Endodermal cell (in vitro differentiated cells): ENCODE measurements around the gene ZNF280D. TPM values are rescaled to one million over a fixed set of nuclear protein-coding genes. Genes with fewer than 3 reads are reported as not detected.

Source experiments
- DNase-seq: peaks from one replicate; pipeline ENCODE4 v3.0.0-alpha.2; 2017
- H3K27ac ChIP-seq: 2 replicates; pipeline ENCODE4 v1.5.1; 2013; ENCODE audit warnings: mild to moderate bottlenecking, low read depth, low read length, moderate library complexity
- H3K27me3 ChIP-seq: 2 replicates; pipeline ENCODE4 v1.6.1; 2013; ENCODE audit warnings: mild to moderate bottlenecking, low read length, moderate library complexity; ENCODE audit not compliant: insufficient read depth, control insufficient read depth, poor library complexity, severe bottlenecking
- H3K36me3 ChIP-seq: 2 replicates; pipeline ENCODE4 v1.7.0; 2013; ENCODE audit warnings: mild to moderate bottlenecking, low read length, moderate library complexity; ENCODE audit not compliant: control insufficient read depth, insufficient read depth
- H3K4me1 ChIP-seq: one replicate; pipeline ENCODE4 v1.7.0; 2013; ENCODE audit warnings: low read length; ENCODE audit not compliant: control insufficient read depth, insufficient read depth
- H3K4me3 ChIP-seq: 2 replicates; pipeline ENCODE4 v1.5.1; 2013; ENCODE audit warnings: mild to moderate bottlenecking, low read length, moderate library complexity
- H3K9ac ChIP-seq: 2 replicates; pipeline ENCODE4 v1.6.1; 2013; ENCODE audit warnings: mild to moderate bottlenecking, low read length, moderate library complexity; ENCODE audit not compliant: poor library complexity, severe bottlenecking; ENCODE audit errors: extremely low read depth
- H3K9me3 ChIP-seq: 2 replicates; pipeline ENCODE4 v1.6.1; 2013; ENCODE audit warnings: mild to moderate bottlenecking, low read length, moderate library complexity; ENCODE audit not compliant: control insufficient read depth
- H3K27ac Mint-ChIP-seq: 2 replicates; pipeline ENCODE4 v1.8.0; 2020; ENCODE audit warnings: mixed read lengths
- H3K27me3 Mint-ChIP-seq: 2 replicates; pipeline ENCODE4 v1.8.0; 2021; ENCODE audit warnings: mild to moderate bottlenecking, mixed read lengths; ENCODE audit not compliant: insufficient read depth
- H3K36me3 Mint-ChIP-seq: 2 replicates; pipeline ENCODE4 v1.8.0; 2020; ENCODE audit warnings: low read depth, mixed read lengths
- H3K4me1 Mint-ChIP-seq: 2 replicates; pipeline ENCODE4 v1.8.0; 2020; ENCODE audit warnings: mixed read lengths
- H3K4me3 Mint-ChIP-seq: 2 replicates; pipeline ENCODE4 v1.8.0; 2020; ENCODE audit warnings: mild to moderate bottlenecking, moderate library complexity, mixed read lengths
- H3K9me3 Mint-ChIP-seq: 2 replicates; pipeline ENCODE4 v1.8.0; 2020; ENCODE audit warnings: mild to moderate bottlenecking, mixed read lengths
- WGBS, 2 experiments: methylation state at CpG; one replicate each; pipeline versions ENCODE4 v1.1.5 to v1.1.7; 2013; ENCODE audit warnings: missing lambda C conversion rate in 2 of 2, mixed read lengths in 1 of 2; ENCODE audit not compliant: insufficient coverage in 1 of 2, insufficient read length in 1 of 2; 5-methylcytosine and 5-hydroxymethylcytosine counted together
- total RNA-seq, 2 donors: library from RNA; stranded (reverse); fragmentation: NEBNext Ultra II Directional in 1 of 2; extraction: Animal tissue kit (Norgen Biotek cat#: 25700) in 1 of 2; gene quantifications; 2 replicates in 1 of 2; 3 replicates in 1 of 2; pipeline ENCODE4 v1.2.1, GENCODE V29; 2021
- TF ChIP-seq, protein P1 (sequence below): fragments of 200-600 bp; sonication (generic); conservative IDR thresholded peaks from 2 replicates; pipeline ENCODE4 v1.5.0; 2021; ENCODE audit warnings: antibody characterized with exemption, mild to moderate bottlenecking

Gene ZNF280D
- total RNA-seq, 2 donors from 2014 or later, result 22.0 to 35.1 TPM

- no peaks in the 10 kb centered on the region for H3K36me3 ChIP-seq
- peak overlapping the region; percentile 95 for H3K27ac Mint-ChIP-seq
- no peak for DNase-seq
- peaks cover 4% of the 10 kb centered on the region for H3K27me3 Mint-ChIP-seq
- H3K27me3 ChIP-seq, result no peaks in the 10 kb centered on the region
- peaks cover 7% of the 10 kb centered on the region for H3K4me1 ChIP-seq
- peaks cover 26% of the 10 kb centered on the region for H3K4me1 Mint-ChIP-seq
- H3K9me3 Mint-ChIP-seq, result peaks cover 28% of the 10 kb centered on the region
- peak overlapping the region; percentile 72 for H3K4me3 Mint-ChIP-seq
- TF ChIP-seq, protein P1, sequence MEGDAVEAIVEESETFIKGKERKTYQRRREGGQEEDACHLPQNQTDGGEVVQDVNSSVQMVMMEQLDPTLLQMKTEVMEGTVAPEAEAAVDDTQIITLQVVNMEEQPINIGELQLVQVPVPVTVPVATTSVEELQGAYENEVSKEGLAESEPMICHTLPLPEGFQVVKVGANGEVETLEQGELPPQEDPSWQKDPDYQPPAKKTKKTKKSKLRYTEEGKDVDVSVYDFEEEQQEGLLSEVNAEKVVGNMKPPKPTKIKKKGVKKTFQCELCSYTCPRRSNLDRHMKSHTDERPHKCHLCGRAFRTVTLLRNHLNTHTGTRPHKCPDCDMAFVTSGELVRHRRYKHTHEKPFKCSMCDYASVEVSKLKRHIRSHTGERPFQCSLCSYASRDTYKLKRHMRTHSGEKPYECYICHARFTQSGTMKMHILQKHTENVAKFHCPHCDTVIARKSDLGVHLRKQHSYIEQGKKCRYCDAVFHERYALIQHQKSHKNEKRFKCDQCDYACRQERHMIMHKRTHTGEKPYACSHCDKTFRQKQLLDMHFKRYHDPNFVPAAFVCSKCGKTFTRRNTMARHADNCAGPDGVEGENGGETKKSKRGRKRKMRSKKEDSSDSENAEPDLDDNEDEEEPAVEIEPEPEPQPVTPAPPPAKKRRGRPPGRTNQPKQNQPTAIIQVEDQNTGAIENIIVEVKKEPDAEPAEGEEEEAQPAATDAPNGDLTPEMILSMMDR, result no peak
- H3K36me3 Mint-ChIP-seq, result peaks cover 2% of the 10 kb centered on the region
- H3K27ac ChIP-seq, result peak overlapping the region; percentile 89
- WGBS, 2 experiments, result 8 to 76% methylated on average over 3 to 8 of the region's 8 CpGs
- H3K9me3 ChIP-seq, result peaks cover 25% of the 10 kb centered on the region
- no peak overlapping the region for H3K9ac ChIP-seq
- H3K4me3 ChIP-seq, result peak overlapping the region; percentile 47
Measured at GRCh38 chr15:56732886-56733135, 498 bp downstream of the ZNF280D start.

DNA sequence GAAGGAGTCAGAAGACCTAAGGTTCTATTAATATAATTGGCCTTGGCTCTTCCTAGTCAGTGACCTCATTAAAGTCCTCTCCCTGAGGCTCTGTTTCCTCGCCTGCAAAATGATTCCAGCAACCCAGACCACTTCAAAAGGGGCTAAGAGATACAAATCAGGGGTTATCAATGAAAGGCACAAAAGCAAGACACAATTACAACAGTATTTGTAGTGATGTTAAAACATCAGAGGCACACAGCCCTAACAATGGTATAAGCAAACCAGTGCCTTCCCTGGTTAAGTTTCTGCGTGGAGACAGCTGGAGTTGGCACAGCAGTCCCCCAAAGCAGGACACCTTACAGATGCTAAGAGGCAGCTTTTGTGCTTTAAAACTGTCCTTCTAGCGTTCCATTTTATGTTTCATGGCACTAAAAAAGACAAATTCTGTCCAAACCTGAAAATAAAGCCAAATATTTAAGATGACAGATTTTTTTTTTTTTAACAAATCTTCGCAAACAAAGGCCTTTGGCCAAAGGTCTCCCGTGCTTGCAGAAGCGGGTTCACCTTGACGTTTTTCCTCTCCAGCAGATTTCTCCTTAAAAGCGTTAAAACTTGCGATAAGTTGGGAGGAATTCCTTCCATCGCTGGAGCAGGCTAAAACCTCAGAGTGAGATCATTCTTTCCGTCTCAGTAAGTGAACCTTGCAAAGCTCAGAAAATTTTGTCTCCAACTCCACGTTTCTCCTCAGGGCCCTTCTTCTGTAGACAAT lies 999 bp downstream of the ZNF280D start:
- H3K9ac ChIP-seq, result no peak overlapping the region
- H3K27ac ChIP-seq, result peak overlapping the region; percentile 89
- 70 to 73% methylated on average over 9 to 12 of the region's 12 CpGs for whole genome bisulfite sequencing, 2 experiments
- peak overlapping the region; percentile 47 for H3K4me3 ChIP-seq
- Mint-ChIP-seq H3K4me1 (peaks cover 26% of the 10 kb centered on the region), H3K4me3 (peak overlapping the region; percentile 72), H3K9me3 (peaks cover 28% of the 10 kb centered on the region), H3K27ac (peak overlapping the region; percentile 95), H3K27me3 (peaks cover 4% of the 10 kb centered on the region), H3K36me3 (peaks cover 6% of the 10 kb centered on the region)
- no peaks in the 10 kb centered on the region for H3K36me3 ChIP-seq
- peaks cover 7% of the 10 kb centered on the region for H3K4me1 ChIP-seq
- TF ChIP-seq, protein P1, result no peak
- H3K9me3 ChIP-seq, result peaks cover 25% of the 10 kb centered on the region
- no peak for DNase-seq
- H3K27me3 ChIP-seq, result no peaks in the 10 kb centered on the region

DNA sequence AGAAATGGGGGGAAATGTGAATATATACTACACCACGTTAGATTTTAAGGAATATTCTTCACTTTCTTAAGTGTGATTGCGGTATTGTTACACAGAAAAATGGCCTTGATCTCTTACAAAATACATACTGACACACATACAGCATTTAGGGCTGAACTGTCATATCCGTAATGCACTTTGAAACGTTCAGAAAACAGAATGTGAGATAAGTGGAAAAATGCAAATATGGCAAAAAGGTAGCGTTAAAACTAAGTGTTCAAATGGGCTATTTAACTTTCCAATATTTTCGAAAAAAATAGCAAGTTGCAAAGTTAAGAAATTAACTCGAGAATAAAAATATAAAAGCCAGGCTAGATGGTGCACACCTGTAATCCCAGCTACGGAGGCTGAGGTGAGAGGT lies 1.8 kb downstream of the ZNF280D start:
- H3K4me3 ChIP-seq, result no peak overlapping the region
- DNase-seq, result no peak
- Mint-ChIP-seq H3K27me3 (peaks cover 4% of the 10 kb centered on the region), H3K27ac (no peak overlapping the region), H3K9me3 (peaks cover 28% of the 10 kb centered on the region), H3K4me1 (peaks cover 26% of the 10 kb centered on the region), H3K36me3 (peaks cover 9% of the 10 kb centered on the region), H3K4me3 (peak overlapping the region; percentile 72)
- no peak overlapping the region for H3K27ac ChIP-seq
- no peaks in the 10 kb centered on the region for H3K36me3 ChIP-seq
- no peak overlapping the region for H3K9ac ChIP-seq
- H3K4me1 ChIP-seq, result peaks cover 7% of the 10 kb centered on the region
- TF ChIP-seq, protein P1, result no peak
- H3K27me3 ChIP-seq, result no peaks in the 10 kb centered on the region
- H3K9me3 ChIP-seq, result peaks cover 25% of the 10 kb centered on the region
- 91 to 97% methylated on average over 5 to 8 of the region's 8 CpGs for WGBS, 2 experiments
